GM12873 (cell line): Measurements from ENCODE around the gene TMEM94.

Experiments used
- TF ChIP-seq, protein P1 (sequence below): IDR thresholded peaks from 2 replicates; pipeline ENCODE4 v1.5.1; 2012; ENCODE audit warnings: low read depth, mild to moderate bottlenecking, moderate library complexity, low read length, control low read depth; ENCODE audit not compliant: insufficient read depth; ENCODE audit errors: missing control alignments

The TMEM94 gene

DNA sequence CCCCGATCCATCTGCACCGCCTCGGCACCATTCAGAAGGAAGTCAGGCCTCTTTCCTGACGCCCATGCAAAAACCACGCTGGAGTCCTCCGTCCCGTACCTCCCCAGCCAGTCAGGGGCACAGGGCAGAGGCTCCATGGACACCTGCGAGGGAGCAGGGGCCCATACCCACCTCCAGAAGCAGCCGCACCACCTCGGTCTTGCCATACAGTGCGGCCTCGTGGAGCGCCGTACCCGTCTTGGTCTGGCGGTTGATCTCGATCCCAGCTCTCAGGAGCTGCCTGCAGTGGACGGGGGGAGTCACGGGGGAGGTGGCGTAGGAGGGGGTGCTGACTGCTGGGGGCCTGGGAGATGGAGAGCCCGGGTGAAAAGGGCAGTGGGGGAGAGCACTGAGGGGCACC, 49.7 kb downstream of the TMEM94 start:
- TF ChIP-seq, protein P1, sequence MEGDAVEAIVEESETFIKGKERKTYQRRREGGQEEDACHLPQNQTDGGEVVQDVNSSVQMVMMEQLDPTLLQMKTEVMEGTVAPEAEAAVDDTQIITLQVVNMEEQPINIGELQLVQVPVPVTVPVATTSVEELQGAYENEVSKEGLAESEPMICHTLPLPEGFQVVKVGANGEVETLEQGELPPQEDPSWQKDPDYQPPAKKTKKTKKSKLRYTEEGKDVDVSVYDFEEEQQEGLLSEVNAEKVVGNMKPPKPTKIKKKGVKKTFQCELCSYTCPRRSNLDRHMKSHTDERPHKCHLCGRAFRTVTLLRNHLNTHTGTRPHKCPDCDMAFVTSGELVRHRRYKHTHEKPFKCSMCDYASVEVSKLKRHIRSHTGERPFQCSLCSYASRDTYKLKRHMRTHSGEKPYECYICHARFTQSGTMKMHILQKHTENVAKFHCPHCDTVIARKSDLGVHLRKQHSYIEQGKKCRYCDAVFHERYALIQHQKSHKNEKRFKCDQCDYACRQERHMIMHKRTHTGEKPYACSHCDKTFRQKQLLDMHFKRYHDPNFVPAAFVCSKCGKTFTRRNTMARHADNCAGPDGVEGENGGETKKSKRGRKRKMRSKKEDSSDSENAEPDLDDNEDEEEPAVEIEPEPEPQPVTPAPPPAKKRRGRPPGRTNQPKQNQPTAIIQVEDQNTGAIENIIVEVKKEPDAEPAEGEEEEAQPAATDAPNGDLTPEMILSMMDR: no peak

DNA sequence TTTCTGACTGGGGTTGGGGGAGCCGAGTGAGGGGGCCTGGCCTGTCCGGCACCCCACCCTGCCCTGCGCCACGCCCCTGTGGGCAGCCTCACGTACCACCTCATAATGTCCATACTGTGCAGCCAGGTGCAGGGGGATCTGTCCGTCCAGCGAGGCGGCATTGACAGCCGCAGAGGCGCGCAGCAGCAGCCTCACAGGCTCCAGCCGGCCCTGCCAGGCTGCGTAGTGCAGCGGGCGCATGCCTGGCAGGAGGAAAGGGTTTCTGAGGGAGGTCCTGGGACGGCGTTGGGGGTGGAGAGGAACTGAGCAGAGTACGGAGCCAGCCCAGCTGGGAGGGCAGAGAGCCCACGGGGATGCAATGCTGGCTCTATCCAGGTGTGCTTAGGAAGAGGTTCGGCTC, 50.5 kb downstream of the TMEM94 start:
- TF ChIP-seq, protein P1: no peak

DNA sequence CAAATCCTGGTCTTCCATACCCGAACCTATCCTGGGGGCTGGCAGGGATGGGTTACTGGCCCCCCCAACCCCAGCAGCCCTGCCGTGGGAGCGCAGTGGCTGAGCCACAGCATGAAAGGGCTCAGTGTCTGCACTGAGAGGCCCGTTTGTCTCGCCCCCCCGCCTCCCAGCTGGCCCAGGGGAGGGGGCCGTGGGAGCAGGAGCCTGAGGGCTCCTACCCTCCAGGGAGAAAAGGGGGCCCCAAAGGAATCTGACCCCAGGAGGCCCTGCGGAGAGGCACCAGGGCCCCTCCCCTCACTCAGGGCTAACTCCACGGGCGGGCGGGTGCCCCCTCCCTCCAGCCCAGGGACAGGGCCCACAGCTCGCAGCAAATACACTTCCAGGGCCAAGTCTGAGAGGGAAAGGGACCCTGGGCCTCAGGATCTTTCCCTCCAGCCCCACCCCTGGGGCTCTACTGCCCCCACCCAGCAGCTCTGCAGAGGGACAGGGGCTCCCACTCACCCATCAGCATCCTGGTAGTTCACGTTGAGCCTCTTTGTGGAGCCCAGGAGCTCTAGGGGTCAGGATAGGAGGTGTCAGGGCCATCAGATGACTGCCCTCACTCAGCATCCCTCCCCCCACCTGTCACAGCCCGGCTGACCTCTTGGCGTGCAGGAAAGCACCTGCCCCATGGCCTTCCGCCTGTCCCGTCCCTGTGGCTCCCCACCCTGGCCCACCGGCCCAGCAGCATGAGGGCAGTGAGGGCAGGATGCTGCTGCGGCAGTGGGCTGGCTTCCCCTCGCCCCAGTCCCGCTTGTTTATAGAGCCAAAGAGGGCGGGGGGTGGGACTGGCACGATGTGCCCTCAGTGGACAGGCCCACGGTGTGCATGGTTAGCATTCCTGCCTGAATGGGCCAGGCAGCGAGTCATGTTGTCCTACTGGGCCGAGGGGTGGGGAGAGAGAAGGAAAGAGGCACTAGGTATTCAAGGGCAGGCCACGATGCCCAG, 51.6 kb downstream of the TMEM94 start:
- TF ChIP-seq, protein P1: no peak

DNA sequence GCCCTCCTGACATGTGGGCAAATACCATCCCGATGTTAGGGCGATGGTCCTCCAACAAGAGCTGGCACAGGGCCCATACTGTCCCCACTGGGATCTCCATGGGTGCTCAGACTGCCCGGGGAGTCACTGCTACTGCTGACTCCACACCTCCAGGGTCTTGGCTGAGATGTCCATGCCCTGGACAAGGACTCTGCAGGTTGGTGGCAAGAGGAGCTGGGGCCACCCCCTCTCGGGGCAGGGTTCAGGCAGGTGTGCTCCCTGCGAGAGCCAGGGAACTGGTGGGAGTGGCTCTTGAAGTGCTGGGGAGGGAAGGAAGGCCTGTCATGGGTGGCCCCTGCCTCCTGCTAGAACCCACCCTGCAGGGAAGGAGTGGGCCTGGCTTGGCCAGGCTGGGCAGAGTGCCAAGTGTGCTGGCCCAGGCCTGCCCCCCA, 52.5 kb downstream of the TMEM94 start:
- TF ChIP-seq, protein P1: no peak

DNA sequence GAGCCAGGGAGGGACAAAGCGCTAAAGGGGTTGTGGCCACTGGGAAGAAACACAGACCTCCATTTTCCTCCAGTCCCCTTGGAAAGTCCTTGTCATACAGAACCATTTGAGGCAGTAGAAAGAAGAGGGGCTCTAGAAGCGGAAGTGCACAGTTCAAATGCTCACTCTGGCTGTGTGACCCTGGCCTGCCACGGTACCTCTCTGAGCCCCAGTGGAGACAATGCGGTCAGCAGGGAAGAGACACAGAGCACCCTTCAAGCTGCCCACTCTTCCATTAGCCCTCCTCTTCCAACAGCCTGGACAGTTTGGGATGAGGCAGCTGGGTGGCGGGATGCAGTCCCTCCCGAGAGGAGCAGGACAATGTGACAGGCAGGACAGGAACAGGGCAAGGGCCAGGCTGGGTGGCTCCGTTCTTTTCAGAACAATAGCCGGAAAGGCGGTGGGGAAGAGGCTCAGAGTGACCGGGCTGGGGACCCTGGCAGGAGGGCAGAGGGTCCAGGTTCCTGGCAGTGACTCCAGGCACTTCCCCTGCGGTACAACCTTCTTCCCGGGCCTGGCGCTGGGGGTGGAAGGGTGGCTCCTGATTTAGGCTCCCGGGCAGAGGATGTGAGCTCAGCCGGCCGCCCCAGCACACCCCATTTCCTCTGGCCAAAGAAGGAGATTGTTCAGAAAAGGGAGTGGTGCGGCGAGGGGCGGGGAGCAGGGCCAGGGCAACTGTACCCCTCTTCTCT, 53.3 kb downstream of the TMEM94 start:
- TF ChIP-seq, protein P1: no peak

DNA sequence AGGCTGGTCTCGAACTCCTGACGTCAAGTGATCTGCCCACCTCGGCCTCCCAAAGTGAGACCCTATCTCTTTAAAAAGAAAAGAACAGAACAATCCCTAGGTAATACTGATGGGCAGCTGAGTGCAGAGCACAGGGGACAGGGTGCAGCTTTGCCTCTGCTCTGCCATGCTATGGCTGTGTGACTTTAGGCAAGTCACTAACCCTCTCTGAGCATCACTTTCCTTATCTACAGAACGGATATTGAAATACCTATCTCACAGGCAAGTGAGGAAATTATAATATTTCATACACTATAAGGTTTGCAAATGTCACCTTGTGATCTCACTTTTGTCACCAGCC, 54.8 kb downstream of the TMEM94 start:
- TF ChIP-seq, protein P1: no peak

DNA sequence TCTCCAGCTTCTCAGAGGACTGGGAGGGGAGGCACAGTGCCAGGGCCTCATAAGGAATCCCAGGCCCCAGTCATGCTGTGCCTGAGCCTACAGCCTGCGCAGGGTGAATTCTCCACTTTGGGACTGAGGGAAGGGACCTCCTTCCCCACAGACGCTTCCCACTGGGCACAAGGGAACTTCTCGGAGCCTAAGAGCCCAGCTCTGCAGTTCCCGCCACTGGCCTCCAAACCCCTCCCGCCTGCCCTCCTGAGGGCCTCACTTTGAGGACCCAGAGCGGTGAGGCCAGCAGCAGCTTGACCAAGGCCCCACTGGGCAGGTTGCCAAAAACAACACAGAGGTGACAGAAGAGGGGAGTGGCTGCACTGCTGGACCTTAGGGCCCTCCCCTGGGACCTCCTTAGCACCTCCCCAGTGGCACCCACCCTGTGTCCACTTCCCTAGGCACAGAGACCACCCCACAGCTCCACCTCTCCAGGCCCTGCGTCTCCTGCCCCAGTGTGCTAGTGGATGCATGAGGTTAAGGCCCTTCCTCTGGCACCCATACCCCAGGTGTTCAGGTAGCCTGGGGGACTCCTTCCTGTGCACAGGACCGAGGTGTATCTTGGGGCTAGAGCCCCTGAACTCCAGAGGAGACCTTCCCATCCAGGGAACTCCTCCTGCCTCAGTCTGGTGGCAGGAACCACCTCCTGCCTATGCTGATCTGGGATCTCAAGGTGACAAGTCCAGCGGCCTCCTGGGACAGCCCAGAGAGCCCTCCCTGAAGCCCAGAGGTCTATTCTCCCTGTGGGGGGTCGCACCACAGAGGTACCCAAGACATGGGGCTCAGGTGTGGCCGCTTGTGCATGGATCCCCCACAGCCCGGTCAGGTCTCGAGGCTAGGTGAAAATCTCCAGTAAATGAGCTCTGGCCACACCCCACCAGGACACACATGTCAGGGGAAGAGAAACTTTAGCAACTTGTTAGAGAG, 55.5 kb downstream of the TMEM94 start:
- TF ChIP-seq, protein P1: no peak
